GM18907 (cell line): ENCODE measurements around the gene REG3A.

Experiments used
- ATAC-seq: cut with Tn5 transposase; IDR thresholded peaks from one replicate; pipeline ENCODE4 v1.9.1; 2021; ENCODE audit warnings: mild to moderate bottlenecking, moderate library complexity; ENCODE audit not compliant: unreplicated experiment

Gene REG3A

DNA sequence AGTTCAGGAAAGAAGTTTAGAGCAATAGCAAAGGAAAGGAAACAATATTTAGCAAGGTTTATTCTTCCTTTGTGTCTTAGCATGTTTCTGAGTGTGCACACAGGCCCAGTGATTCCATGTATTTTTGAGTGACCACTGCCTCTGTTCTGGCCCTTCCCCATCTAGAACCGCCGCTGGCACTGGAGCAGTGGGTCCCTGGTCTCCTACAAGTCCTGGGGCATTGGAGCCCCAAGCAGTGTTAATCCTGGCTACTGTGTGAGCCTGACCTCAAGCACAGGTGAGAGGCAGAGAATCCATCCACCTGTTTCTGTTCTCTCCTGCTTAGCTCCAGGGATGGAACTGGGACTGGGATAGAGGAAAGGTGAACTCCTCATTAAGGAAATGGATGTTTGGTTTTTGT is 36.9 kb downstream of the REG3A start:
- ATAC-seq = no peak

DNA sequence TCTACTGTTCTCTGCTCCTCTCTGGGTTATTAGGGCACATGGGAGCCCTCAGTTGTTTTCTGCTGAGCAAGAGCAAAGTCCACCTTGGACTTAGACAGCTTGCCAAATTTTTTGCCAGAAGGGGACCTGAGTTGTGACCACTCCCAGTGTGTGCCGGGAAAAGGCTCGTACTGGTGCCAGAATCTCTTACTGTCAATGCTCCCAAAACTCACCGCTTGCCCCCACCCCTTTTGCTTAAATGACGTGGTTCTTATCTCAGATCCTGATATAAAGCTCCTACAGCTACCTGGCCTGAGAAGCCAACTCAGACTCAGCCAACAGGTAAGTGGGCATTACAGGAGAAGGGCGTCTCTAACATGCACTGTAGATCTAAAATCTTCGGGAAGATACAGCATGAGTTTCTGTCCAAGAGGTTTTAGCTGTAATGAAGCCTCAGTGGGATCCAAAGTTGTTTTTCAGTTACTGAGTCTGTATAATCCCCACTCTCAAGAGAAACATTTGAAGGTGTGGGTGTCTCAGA is 39.3 kb downstream of the REG3A start, which contains the start of gene REG1A:
REG1A (plus strand) TSS at position 295 of the 520 bp plus-strand sequence. CDS start 374 bp downstream, outside the sequence.
- no peak for ATAC-seq

DNA sequence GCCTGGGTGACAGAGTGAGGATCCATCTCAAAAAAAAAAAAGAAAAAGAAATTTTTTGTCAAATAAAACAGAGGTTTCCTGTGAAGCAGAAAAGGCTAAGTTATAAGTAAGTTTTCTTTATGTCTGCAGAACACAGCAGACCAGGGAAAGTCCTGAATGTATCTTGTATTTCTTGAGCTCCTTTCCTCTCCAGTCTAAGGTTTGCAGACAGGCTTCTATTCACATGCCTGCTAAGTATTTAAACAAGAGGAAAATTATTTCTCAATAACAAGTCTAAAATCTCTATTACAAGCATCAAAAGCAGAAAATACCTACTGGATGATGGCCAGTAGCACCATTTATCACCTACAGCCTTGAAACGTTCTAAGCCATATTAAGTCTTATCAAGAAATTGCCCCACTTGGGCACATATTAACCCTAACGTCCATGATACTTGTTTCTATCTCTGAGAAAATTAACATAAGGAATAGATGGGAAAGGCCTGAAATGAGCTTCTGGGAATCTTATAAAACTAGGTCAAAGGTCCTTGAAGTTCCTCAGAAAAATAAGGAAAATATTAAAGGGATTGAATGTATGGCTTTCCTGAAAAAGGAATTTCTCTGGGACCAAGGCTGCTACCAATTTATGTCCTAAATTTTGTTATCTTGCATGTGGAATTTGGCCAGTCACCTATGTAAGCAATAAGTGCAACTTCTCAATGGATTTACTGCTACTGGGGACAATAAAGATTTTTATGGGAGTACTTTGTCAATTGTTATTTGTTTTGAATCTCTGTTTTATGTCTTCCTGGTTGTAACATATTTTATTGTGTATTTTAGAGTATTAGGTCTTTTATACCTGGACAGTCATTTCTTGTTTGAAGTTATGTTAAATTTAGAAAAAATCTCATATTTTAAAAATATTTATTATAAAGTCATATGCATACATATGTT is 42.3 kb downstream of the REG3A start:
- no peak for ATAC-seq

DNA sequence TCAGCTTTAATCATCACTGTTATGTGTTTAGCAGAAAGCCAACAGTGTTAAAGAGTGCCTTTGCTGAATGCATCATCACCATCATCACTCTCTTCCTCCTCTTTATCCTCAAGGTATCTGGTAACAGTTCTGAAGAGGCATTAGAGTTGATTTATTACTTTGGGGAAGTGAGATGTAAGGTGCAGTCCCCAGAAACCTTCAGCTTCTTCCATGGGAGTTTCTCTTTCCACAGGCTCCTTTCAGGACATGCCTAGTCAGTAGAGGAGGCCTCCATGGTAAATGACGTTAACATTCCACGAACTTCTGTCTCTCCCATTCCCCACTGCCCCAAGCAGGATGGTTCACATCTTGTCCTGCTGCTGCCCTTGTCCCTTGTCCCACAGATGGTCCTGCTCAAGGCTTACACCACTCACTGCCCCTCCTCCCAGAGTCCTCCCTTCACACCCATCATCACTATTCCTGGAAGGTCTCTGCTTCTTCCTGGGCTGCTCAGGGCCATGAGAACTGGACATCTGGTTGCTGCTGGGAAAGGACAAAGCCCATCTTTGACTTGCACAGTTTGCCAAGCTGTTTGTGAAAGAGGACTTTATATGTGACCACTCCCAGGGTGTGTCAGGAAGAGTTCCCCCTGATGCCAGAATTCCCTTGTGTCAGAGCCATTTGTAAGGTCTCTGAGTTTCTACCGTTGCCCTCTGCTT is 44.6 kb downstream of the REG3A start:
- ATAC-seq = no peak

DNA sequence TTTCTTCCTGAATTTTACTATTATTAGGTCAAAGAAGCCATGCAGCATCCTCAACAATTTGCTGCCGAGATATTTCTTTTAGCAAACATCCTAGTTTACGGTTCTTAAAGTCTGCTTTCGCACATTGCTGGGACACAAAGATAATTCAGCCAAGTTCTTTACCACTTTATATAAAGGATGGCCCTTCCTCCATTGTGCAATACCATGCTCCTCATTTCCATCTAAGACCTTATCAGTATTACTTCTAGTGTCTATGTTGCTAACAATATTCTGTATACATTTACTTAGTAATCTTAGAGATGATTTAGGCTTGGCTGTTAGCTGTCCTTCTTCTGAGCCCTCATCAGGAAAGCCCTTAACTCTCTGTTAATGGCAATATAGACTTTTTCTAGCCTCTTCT is 47.3 kb downstream of the REG3A start:
- no peak for ATAC-seq
